HG02763 (cell line): ENCODE measurements around the gene TMCC3.
"Not testable (repeated sequence)": the region's sequence is repeated elsewhere in the genome, so short reads cannot be mapped to it uniquely, and the experiment has no call there.

Experiments used
- ATAC-seq: cut with Tn5 transposase; IDR thresholded peaks from one replicate; pipeline ENCODE4 v1.9.1; 2021; ENCODE audit warnings: mild to moderate bottlenecking, moderate library complexity; ENCODE audit not compliant: unreplicated experiment

The TMCC3 gene

GRCh38 chr12:94604366-94604698 lies 46.0 kb downstream of the TMCC3 start:
- no peak for ATAC-seq

GRCh38 chr12:94603434-94604365 lies 46.7 kb downstream of the TMCC3 start:
- ATAC-seq = no peak

GRCh38 chr12:94602024-94602423 lies 48.3 kb downstream of the TMCC3 start:
- ATAC-seq = no peak

GRCh38 chr12:94601307-94601706 lies 49.0 kb downstream of the TMCC3 start:
- not testable (repeated sequence) for ATAC-seq

- ATAC-seq = no peak
These were observed 51.2 kb downstream of the TMCC3 start for GRCh38 chr12:94599189-94599588.

- no peak for ATAC-seq
These were observed 53.1 kb downstream of the TMCC3 start for GRCh38 chr12:94597268-94597667.

GRCh38 chr12:94596596-94596995 lies 53.8 kb downstream of the TMCC3 start:
- ATAC-seq = no peak

- no peak for ATAC-seq
These were observed 55.2 kb downstream of the TMCC3 start for GRCh38 chr12:94595152-94595551.

GRCh38 chr12:94594443-94594825 lies 55.9 kb downstream of the TMCC3 start:
- no peak for ATAC-seq

- no peak for ATAC-seq
These were observed 56.4 kb downstream of the TMCC3 start for GRCh38 chr12:94593822-94594442.

- ATAC-seq = not testable (repeated sequence)
These were observed 57.6 kb downstream of the TMCC3 start for GRCh38 chr12:94592723-94593122.

- no peak for ATAC-seq
These were observed 58.3 kb downstream of the TMCC3 start for GRCh38 chr12:94592080-94592479.

- no peak for ATAC-seq
These were observed 59.9 kb downstream of the TMCC3 start for GRCh38 chr12:94590428-94590827.

- no peak for ATAC-seq
These were observed 60.8 kb downstream of the TMCC3 start for GRCh38 chr12:94589591-94590001.

- ATAC-seq = no peak
These were observed 62.0 kb downstream of the TMCC3 start for GRCh38 chr12:94588346-94588745.

GRCh38 chr12:94587266-94588241 lies 62.8 kb downstream of the TMCC3 start:
- no peak for ATAC-seq

GRCh38 chr12:94586589-94587259 lies 63.6 kb downstream of the TMCC3 start:
- no peak for ATAC-seq

GRCh38 chr12:94585626-94586025 lies 64.7 kb downstream of the TMCC3 start:
- ATAC-seq = no peak

- no peak for ATAC-seq
These were observed 66.0 kb downstream of the TMCC3 start for GRCh38 chr12:94584377-94584776.

- no peak for ATAC-seq
These were observed 67.8 kb downstream of the TMCC3 start for GRCh38 chr12:94582591-94582990.
